HG02938 (cell line): ENCODE measurements around the gene MT1H.
"Not testable (repeated sequence)": the region's sequence is repeated elsewhere in the genome, so short reads cannot be mapped to it uniquely, and the experiment has no call there.

Experiments used
- ATAC-seq: cut with Tn5 transposase; IDR thresholded peaks from one replicate; pipeline ENCODE4 v1.9.1; 2021; ENCODE audit warnings: mild to moderate bottlenecking, moderate library complexity; ENCODE audit not compliant: unreplicated experiment

The MT1H gene

GRCh38 chr16:56669005-56669839 is at the start of gene MT1H:
MT1H (plus strand) TSS chr16:56669814; CDS start chr16:56669885, 71 bp downstream.
- ATAC-seq, result no peak

- ATAC-seq, result no peak
These were observed 49.2 kb upstream of the MT1H start for GRCh38 chr16:56620339-56620897.

GRCh38 chr16:56621665-56622445 is 47.8 kb upstream of the MT1H start:
- not testable (repeated sequence) for ATAC-seq

- ATAC-seq, result not testable (repeated sequence)
These were observed 46.4 kb upstream of the MT1H start for GRCh38 chr16:56623184-56623583.

GRCh38 chr16:56623637-56624036 is 46.0 kb upstream of the MT1H start:
- ATAC-seq, result no peak

GRCh38 chr16:56625140-56625942 is 44.3 kb upstream of the MT1H start, which contains the start of gene MT1E:
MT1E (plus strand) TSS chr16:56625781; CDS start chr16:56625852, 71 bp downstream.
- peak; percentile 57 for ATAC-seq

- ATAC-seq, result no peak
These were observed 43.5 kb upstream of the MT1H start for GRCh38 chr16:56625943-56626654.

- no peak for ATAC-seq
These were observed 42.9 kb upstream of the MT1H start for GRCh38 chr16:56626685-56627084.

GRCh38 chr16:56628486-56629350 is 40.9 kb upstream of the MT1H start:
- no peak for ATAC-seq

- ATAC-seq, result no peak
These were observed 40.1 kb upstream of the MT1H start for GRCh38 chr16:56629531-56629930.

- ATAC-seq, result peak; percentile 62
These were observed 39.5 kb upstream of the MT1H start for GRCh38 chr16:56630134-56630533.

GRCh38 chr16:56631197-56631596 is 38.4 kb upstream of the MT1H start:
- no peak for ATAC-seq

GRCh38 chr16:56631832-56632155 is 37.8 kb upstream of the MT1H start:
- ATAC-seq, result no peak

GRCh38 chr16:56632156-56632847 is 37.3 kb upstream of the MT1H start, which contains the start of gene MT1M:
MT1M (plus strand) TSS chr16:56632659; CDS start chr16:56632732, 73 bp downstream.
- ATAC-seq, result no peak

- ATAC-seq, result no peak
These were observed 36.7 kb upstream of the MT1H start for GRCh38 chr16:56632848-56633365.

- no peak for ATAC-seq
These were observed 36.1 kb upstream of the MT1H start for GRCh38 chr16:56633535-56633934.

GRCh38 chr16:56634715-56635440 is 34.7 kb upstream of the MT1H start:
- no peak for ATAC-seq
